Gastrocnemius medialis (tissue), 4 donors: Measurements from ENCODE around the gene IL1R1.

Experiments used
- POLR2A ChIP-seq, 2 donors: fragments of 450-650 bp; IDR thresholded peaks; one replicate each; pipeline ENCODE4 v1.6.1; 2017; ENCODE audit warnings: antibody characterized with exemption in 2 of 2, mild to moderate bottlenecking in 2 of 2, moderate library complexity in 2 of 2
- TF ChIP-seq, protein P1 (sequence below), 5 experiments: fragments of 450-650 bp in 3 of 5; fragments of 200-600 bp in 2 of 5; sonication (generic) in 2 of 5; IDR thresholded peaks in 4 of 5; conservative IDR thresholded peaks in 1 of 5; 1 replicate in 4 of 5; 2 replicates in 1 of 5; pipeline ENCODE4 v1.5.1; 2016 to 2019; ENCODE audit warnings: antibody characterized with exemption in 5 of 5, mild to moderate bottlenecking in 3 of 5, moderate library complexity in 3 of 5

GRCh38 chr2:102101097-102101848 lies 41.3 kb upstream of the IL1R1 start:
- TF ChIP-seq, protein P1, sequence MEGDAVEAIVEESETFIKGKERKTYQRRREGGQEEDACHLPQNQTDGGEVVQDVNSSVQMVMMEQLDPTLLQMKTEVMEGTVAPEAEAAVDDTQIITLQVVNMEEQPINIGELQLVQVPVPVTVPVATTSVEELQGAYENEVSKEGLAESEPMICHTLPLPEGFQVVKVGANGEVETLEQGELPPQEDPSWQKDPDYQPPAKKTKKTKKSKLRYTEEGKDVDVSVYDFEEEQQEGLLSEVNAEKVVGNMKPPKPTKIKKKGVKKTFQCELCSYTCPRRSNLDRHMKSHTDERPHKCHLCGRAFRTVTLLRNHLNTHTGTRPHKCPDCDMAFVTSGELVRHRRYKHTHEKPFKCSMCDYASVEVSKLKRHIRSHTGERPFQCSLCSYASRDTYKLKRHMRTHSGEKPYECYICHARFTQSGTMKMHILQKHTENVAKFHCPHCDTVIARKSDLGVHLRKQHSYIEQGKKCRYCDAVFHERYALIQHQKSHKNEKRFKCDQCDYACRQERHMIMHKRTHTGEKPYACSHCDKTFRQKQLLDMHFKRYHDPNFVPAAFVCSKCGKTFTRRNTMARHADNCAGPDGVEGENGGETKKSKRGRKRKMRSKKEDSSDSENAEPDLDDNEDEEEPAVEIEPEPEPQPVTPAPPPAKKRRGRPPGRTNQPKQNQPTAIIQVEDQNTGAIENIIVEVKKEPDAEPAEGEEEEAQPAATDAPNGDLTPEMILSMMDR (IDR thresholded peaks at IDR 0.05 in 4 of 5, conservative IDR thresholded peaks at IDR 0.05 in 1 of 5) = no peak
- TF ChIP-seq POLR2A (IDR thresholded peaks at IDR 0.05) = no peak
